Right lung (tissue), 5 donors: ENCODE data around the gene GTPBP6. TPM values are rescaled to one million over a fixed set of nuclear protein-coding genes. Genes with fewer than 3 reads are reported as not detected.
A peak's percentile ranks its signal among the peaks of the same experiment; 100 is the strongest.
"Not testable (repeated sequence)": the region's sequence is repeated elsewhere in the genome, so short reads cannot be mapped to it uniquely, and the experiment has no call there.

Experiments used
- DNase-seq, 2 donors: peaks; one replicate each; pipeline ENCODE4 v3.0.0-alpha.2; 2013
- polyA plus RNA-seq, 5 donors: library from polyadenylated mRNA; unstranded; fragments of 120-200 nt; gene quantifications; one replicate each; pipeline versions ENCODE4 v1.2.1 to v1.2.3, GENCODE V29; 2013; ENCODE audit warnings: inconsistent platforms in 1 of 5, low replicate concordance in 1 of 5; ENCODE audit not compliant: insufficient read length in 5 of 5, insufficient read depth in 1 of 5

GTPBP6 gene
- polyA plus RNA-seq, 5 donors, result 26.5 to 66.6 (median 55.3) TPM

DNA sequence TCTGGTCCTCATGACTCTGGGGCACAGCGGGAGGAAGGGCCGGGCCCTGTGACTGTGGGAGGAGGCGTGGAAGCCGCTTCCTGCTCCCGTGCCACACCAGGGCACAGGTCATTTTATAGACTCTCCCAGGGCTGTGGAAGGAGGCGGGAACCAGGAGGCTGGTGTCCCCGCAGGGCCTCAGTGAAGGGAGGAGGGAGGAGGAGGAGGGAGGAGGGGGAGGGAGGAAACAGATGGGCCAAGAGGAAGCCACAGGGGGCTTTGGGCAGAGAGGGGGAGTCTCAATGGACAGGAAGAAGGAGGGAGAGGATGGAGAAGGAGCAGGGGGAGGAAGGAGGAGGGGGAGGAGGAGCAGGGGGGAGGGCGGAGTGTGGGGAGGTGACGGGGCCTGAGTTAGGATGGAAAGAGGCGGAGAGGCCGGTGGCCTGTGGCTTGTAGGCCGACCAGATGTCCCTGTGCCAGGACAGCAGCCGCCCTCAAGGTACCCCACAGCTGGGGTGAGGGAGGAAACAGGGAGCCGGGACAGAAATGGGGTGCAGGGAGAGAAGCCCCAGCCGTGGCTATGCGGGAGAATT lies 43.6 kb downstream of the GTPBP6 start:
- DNase-seq, result no peak

DNA sequence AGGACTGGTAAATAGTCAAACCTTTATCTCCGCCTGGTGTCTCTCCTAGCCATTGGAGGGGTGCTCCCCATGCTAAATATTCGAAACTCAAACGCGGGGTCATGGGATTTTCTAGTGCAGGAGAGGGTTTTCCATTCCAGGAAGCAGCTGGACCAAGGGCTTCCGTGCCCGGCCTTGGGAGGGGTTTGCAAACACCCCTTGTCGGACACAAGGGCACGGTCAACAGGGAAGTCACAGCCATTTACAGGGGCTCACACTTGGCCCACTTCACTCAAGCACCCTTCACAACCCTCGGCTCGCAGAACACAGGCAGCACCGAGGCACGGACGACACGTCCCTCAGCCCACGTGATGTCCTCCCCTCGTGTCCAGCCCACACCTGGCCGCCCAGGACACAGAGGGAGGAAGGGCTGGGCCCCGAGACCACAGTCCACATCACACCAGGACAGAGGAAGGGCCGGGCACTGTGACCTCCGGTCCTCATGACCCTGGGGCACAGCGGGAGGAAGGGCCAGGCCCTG lies 47.7 kb downstream of the GTPBP6 start:
- peak in 1 of 2 donors; percentile 19 for DNase-seq

DNA sequence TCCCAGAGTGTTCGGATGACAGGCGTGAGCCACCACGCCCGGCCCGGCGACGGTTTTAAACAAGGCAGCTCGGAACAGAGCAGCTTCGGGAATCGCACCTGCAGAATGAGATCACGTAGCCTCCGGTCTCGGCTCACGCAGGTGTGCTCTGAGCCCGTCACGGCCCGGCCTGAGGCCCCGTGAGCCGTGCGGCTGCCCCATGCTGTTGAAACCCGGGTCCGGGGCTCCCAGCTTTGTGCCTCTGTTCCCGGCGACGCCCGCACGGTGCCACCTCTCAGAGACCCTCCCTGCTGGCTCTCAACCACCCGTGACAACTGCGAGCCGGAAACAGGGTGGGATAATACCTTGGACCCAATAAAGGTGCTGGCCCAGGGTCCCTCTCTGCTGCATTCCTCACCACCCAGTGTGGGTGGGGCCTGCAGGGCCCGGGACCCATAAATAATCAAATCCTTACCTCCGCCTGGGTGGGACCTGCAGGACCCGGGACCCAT lies 50.8 kb downstream of the GTPBP6 start:
- DNase-seq, result no peak

DNA sequence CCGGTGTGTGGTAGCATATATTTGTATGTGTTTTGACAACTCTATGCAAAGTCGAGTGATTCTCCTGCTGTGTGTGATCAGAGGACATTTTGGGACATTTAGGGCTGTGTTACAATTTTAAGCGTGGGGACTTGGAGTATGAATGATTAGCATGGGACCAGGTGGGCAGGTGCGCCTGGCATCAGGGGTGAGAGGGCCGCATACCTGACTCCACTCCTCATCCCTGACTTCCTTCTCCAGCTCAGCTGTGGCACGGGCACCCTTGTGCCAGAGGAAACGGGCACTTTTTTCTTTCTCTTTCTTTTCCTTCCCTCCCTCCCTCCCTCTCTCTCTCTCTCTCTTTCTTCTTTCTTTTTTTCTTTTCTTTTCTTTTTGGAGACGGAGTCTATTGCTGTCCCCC lies 53.1 kb downstream of the GTPBP6 start:
- no peak for DNase-seq

DNA sequence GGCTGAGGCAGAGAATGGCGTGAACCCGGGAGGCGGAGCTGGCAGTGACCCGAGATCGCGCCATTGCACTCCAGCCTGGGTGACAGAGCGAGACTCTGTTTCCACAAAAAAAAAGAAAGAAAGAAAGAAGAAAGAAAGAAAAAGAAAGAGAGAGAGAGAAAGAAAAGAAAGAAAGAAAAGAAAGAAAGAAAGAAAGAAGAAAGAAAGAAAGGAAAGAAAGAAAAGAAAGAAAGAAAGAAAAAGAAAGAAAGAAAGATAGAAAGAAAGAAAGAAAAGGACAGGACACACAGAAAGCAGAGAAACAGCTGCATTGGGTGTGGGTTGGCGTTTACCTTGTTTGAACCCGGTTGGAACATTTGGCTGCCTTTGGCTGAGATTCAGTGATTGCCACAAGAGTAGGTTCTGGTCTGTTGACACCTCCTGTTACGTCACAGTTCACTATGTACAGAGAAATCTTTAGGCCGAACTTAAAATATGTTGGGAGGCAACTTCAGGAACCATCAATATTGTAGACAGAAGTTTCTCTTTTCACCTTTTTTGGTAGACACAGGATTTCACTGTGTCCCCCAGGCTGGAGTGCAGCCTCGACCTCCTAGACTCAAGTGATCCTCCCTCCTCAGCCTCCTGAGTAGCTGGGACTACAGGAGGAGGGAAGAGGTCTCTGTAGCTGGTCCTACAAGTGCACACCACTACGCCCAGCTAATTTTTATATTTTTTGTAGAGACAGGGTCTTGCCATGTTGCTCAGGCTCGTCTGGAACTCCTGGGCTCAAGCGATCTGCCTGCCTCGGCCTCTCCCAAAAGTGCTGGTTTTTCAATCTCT lies 53.8 kb downstream of the GTPBP6 start:
- DNase-seq, result no peak

DNA sequence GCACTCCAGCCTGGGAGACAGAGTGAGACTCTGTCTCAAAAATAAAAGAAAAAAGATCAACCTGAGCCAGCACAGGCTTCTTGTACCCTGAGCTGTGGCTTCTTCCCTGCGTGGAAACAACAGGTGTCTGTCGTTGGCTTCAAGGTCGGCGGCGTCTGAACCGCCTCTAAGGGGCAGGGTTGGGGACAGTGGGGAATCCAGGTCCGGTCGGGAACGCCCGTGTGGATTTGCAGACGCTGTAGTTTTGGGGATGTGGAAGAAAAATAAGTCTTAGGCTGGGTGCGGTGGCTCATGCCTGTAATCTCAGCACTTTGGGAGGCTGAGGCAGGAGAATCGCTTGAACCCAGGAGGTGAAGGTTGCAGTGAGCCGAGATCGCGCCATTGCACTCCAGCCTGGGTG lies 54.6 kb downstream of the GTPBP6 start:
- DNase-seq, result not testable (repeated sequence)

DNA sequence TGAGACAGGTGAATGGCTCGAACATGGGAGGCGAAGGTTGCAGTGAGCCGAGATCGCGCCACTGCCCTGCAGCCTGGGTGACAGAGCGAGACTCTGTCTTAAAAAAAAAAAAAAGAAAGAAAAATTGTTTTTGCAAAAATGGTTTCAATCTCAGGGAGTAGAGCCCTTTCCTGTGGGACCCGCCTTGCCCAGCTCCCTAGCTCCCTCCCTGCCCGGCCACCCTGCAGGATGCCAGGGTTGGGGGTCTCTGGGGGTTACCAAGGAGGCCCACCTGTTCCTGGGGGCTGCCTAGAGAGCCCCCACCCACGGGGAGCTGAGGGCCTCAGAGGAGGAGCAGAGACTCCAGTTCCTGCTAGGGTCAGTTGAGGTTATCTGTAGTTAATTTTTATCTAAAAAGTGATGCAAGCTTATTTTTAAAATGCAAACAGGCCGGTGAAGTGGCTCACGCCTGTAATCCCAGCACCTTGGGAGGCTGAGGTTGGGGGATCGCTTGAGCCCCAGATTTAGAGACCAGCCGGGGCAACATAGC lies 56.2 kb downstream of the GTPBP6 start:
- no peak for DNase-seq

DNA sequence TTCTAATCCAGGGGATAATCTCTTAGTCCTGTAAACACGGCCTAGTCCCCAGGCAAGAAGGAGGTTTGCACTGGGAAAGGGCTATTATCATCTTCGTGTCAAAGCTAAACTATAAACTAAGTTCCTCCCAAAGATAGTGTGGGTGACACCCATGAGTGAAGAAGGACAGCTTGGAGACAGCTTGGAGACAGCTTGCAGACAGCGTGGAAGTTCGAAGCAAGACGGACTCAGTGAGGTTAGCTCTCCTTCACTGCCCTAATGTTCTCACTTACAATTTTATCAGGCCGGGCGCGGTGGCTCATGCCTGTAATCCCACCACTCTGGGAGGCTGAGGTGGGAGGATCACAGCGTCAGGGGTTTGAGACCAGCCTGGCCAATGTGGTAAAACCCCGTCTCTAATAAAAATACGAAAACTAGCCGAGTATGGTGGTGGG lies 56.7 kb downstream of the GTPBP6 start:
- DNase-seq, result no peak

DNA sequence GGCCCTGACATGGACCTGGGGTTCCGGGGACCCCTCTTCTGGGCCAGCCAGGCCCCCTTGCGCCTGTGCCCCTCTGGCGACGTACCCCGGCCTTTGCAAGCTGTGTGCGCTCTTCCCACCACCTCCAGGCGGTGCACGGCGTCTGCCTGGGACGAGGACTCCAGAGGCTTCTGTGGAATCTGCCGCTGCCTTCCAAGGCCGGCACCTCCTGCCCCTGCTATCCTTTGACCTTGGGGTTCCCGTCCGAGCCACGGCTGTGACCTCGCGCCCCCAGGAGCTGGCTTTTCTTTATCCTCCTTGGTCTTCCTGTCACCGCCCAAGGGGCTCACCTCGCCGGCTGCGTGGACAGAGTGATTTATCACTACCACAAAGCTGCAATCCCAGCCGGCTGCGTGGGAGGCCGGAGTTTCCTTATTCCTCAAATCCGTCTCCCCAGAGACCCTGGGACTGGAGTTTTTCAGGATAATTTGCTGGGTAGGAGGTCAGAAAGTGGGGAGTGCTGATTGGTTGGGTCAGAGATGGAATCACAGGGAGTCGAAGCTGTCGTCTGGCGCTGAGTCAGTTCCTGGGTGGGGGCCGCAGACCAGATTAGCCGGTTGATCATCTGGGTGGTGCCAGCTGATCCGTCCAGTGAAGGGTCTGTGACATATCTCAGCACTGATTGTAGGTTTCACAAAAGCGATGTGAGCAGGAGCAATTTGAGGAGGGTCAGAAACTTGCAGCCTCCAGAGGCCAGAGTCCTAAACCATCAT lies 57.3 kb downstream of the GTPBP6 start:
- DNase-seq, result no peak

DNA sequence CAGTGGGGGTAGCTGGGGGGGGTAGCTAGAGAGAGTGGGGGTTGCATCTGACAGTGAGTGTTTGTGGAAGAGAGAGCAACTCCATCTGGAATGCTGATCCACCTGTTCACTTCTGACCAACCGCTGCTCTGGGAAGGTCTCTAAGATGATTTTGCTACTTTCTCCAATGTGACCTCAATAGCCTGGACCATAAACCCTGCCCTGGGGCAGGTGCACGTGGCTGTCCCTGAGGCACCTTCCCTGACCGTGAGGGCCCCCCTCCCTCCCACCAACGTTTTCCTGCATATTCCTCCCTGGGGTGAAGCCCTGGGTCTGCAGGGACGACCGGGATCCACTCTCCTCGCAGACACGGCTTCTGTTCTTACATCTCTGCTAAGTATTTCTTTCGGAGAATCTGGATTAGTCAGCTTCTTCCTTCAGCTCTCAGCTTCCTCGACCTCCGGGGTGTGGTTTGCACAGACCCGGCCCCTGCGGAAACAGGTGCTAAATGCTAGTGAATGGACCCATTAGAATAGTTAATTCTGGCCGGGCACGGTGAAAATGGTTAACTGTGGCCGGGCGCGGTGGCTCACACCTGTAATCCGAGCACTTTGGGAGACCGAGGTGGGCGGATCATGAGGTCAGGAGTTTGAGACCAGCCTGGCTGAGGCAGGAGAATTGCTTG lies 58.8 kb downstream of the GTPBP6 start:
- DNase-seq, result no peak

DNA sequence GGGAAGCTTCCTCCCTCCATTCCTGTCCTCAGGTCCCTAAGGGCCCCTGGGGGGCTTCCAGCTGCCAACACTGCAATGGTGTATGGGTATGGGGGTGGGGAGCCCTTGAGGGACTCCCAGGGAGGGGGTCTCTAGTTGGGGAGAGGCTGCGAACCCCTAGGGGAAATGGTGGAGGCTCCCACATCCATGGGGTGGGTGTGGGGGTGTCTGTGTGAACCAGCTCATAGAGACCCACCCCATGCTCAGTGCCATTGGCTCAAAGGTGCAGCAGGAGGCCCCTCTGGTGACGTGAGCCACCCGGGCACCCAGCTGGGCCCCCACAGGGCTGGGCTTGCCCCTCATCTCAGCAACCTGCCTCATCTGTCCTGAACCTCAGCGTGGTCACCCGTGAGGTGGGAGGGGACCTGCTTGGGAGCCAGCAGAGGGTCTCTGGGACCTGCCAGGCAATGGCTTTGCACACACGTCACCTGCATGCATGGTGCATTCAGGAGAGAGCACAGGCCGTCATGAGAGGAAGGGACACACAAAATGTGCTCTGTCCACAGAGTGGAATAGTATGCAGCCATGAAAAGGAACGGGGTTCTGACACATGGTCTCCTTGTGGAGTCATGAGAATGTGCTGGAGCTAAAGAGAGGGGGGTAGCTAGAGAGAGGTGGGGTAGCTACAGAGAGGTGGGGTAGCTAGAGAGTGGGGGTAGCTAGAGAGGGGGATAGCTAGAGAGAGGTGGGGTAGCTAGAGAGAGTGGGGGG lies 60.1 kb downstream of the GTPBP6 start:
- no peak for DNase-seq

DNA sequence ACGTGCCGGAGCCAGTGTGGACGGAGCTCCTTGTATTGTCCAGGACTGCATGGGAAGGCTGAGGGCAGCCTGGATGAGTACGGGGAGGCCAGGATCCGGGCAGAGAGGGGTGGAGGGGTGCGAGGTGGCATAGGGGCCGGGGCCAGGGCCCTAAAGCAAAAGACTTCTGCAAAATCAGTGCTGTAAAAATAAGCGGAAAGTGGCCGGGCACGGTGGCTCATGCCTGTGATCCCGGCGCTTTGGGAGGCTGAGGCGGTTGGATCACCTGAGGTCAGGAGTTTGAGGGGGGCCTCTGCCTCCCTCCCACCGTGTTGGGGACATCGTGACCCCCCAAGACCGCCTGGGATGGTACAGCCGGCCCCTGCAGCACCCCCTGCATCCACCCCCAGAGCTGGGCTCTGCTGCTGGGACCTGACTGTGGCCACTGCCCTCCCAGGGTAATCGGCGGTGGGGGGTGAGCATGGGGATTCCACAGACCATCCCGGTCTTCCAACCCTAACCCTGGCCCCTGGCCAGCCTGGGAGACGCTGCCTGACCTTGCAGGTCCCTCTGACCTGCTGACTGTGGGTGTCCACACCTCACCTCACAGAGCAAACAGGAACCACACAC lies 60.8 kb downstream of the GTPBP6 start:
- DNase-seq, result no peak

DNA sequence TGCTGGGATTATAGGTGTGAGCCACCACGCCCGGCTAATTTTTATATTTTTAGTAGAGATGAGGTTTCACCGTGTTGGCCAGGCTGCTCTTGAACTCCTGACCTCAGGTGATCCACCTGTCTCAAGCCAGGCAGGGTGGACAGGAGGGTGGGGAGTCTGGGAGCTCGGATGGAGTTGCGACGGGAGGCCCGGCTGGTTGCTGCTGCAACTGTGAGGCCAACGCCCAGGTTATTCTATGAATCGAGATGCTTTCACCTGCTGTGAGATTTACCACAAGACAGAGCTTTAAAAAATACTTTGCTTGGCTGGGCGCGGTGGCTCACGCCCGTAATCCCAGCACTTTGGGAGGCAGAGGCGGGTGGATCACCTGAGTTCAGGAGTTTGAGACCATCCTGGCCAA lies 61.5 kb downstream of the GTPBP6 start:
- not testable (repeated sequence) for DNase-seq

DNA sequence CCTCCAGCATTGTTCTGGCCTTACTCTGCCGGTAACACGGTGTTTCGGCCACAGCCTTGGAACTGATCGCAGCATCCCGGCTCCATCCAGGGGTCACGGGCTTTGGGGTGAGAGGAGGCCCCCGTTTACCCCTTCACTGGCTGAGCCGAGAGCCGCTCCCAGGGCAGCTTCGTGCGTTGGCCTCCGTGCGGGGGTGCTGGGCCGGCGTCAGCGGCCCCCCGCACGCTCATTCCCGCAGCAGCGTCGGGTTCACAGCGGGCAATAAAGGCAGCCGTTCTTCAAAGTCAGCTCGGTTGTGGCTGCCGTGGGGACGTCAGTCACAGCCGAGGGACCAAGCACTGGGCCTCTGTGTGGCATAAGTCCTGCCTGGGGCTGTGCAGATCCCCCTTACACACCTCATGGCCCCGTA lies 62.7 kb downstream of the GTPBP6 start:
- no peak for DNase-seq

Other genes starting within 250 kb of the GTPBP6 start
- gene PLCXD1, start 37.4 kb downstream of the GTPBP6 start, polyA plus RNA-seq, result 10 to 100 TPM; 29.3 to 43.2 (median 36.5) TPM
- gene PPP2R3B, start 68.1 kb upstream of the GTPBP6 start, polyA plus RNA-seq, result 10 to 100 TPM; 13.9 to 36.2 (median 23.5) TPM